ENCODE data around the gene CD247.
A peak's percentile ranks its signal among the peaks of the same experiment; 100 is the strongest.

CD247 gene

GRCh38 chr1:167463080-167463479 lies 55.2 kb downstream of the CD247 start:
- DNase-seq (ENCODE audit: insufficient read length, low spot score): no peak
- no peak for FAIRE-seq
- TF ChIP-seq POLR2A (IDR thresholded peaks at IDR 0.05; ENCODE audit: low read depth, low read length) (no peak), POU2F2 (IDR thresholded peaks at IDR 0.05; ENCODE audit: low read depth, low read length) (no peak), POLR2AphosphoS5 (IDR thresholded peaks at IDR 0.05; ENCODE audit: low read depth, low read length) (no peak), PAX5 (IDR thresholded peaks at IDR 0.05; ENCODE audit: insufficient read depth, low read length, severe bottlenecking) (no peak), TAF1 (IDR thresholded peaks at IDR 0.05; ENCODE audit: low read depth, low read length) (no peak), SPI1 (IDR thresholded peaks at IDR 0.05; ENCODE audit: low read depth, low read length) (no peak)

- no peak for FAIRE-seq
- DNase-seq (ENCODE audit: insufficient read length, low spot score): no peak
- TF ChIP-seq POU2F2 (IDR thresholded peaks at IDR 0.05; ENCODE audit: low read depth, low read length): no peak
- TF ChIP-seq POLR2AphosphoS5 (IDR thresholded peaks at IDR 0.05; ENCODE audit: low read depth, low read length): no peak
- TF ChIP-seq TAF1 (IDR thresholded peaks at IDR 0.05; ENCODE audit: low read depth, low read length): no peak
- TF ChIP-seq PAX5 (IDR thresholded peaks at IDR 0.05; ENCODE audit: insufficient read depth, low read length, severe bottlenecking): no peak
- no peak for TF ChIP-seq SPI1 (IDR thresholded peaks at IDR 0.05; ENCODE audit: low read depth, low read length)
Measured at GRCh38 chr1:167462341-167462740, 56.0 kb downstream of the CD247 start.

- no peak for DNase-seq (ENCODE audit: insufficient read length, low spot score)
- FAIRE-seq: no peak
- TF ChIP-seq SPI1 (IDR thresholded peaks at IDR 0.05; ENCODE audit: low read depth, low read length) (no peak), POU2F2 (IDR thresholded peaks at IDR 0.05; ENCODE audit: low read depth, low read length) (no peak), POLR2AphosphoS5 (IDR thresholded peaks at IDR 0.05; ENCODE audit: low read depth, low read length) (no peak), POLR2A (IDR thresholded peaks at IDR 0.05; ENCODE audit: low read depth, low read length) (no peak), TAF1 (IDR thresholded peaks at IDR 0.05; ENCODE audit: low read depth, low read length) (no peak), PAX5 (IDR thresholded peaks at IDR 0.05; ENCODE audit: insufficient read depth, low read length, severe bottlenecking) (no peak)
Measured at GRCh38 chr1:167460836-167461235, 57.5 kb downstream of the CD247 start.

GRCh38 chr1:167457936-167458584 lies 60.3 kb downstream of the CD247 start:
- no peak for DNase-seq (ENCODE audit: insufficient read length, low spot score)
- TF ChIP-seq POLR2AphosphoS5 (IDR thresholded peaks at IDR 0.05; ENCODE audit: low read depth, low read length) (no peak), SPI1 (IDR thresholded peaks at IDR 0.05; ENCODE audit: low read depth, low read length) (no peak), TAF1 (IDR thresholded peaks at IDR 0.05; ENCODE audit: low read depth, low read length) (no peak), POU2F2 (IDR thresholded peaks at IDR 0.05; ENCODE audit: low read depth, low read length) (no peak), PAX5 (IDR thresholded peaks at IDR 0.05; ENCODE audit: insufficient read depth, low read length, severe bottlenecking) (no peak), POLR2A (IDR thresholded peaks at IDR 0.05; ENCODE audit: low read depth, low read length) (no peak)
- no peak for FAIRE-seq

- TF ChIP-seq POLR2AphosphoS5 (IDR thresholded peaks at IDR 0.05; ENCODE audit: low read depth, low read length) (no peak), PAX5 (IDR thresholded peaks at IDR 0.05; ENCODE audit: insufficient read depth, low read length, severe bottlenecking) (no peak), POU2F2 (IDR thresholded peaks at IDR 0.05; ENCODE audit: low read depth, low read length) (no peak), SPI1 (IDR thresholded peaks at IDR 0.05; ENCODE audit: low read depth, low read length) (no peak), POLR2A (IDR thresholded peaks at IDR 0.05; ENCODE audit: low read depth, low read length) (no peak), TAF1 (IDR thresholded peaks at IDR 0.05; ENCODE audit: low read depth, low read length) (no peak)
- no peak for DNase-seq (ENCODE audit: insufficient read length, low spot score)
- FAIRE-seq: no peak
Measured at GRCh38 chr1:167456926-167457325, 61.4 kb downstream of the CD247 start.

- TF ChIP-seq POU2F2 (IDR thresholded peaks at IDR 0.05; ENCODE audit: low read depth, low read length): no peak
- TF ChIP-seq TAF1 (IDR thresholded peaks at IDR 0.05; ENCODE audit: low read depth, low read length): no peak
- TF ChIP-seq SPI1 (IDR thresholded peaks at IDR 0.05; ENCODE audit: low read depth, low read length): no peak
- TF ChIP-seq PAX5 (IDR thresholded peaks at IDR 0.05; ENCODE audit: insufficient read depth, low read length, severe bottlenecking): no peak
- no peak for TF ChIP-seq POLR2A (IDR thresholded peaks at IDR 0.05; ENCODE audit: low read depth, low read length)
- DNase-seq (ENCODE audit: insufficient read length, low spot score): no peak
- no peak for FAIRE-seq
Measured at GRCh38 chr1:167456524-167456923, 61.8 kb downstream of the CD247 start.

GRCh38 chr1:167455786-167456446 lies 62.4 kb downstream of the CD247 start:
- FAIRE-seq: no peak

GRCh38 chr1:167454894-167455785 lies 63.2 kb downstream of the CD247 start:
- FAIRE-seq (peak; percentile 78), DNase-seq (ENCODE audit: insufficient read length, low spot score) (peak; percentile 71)
- TF ChIP-seq TAF1 (IDR thresholded peaks at IDR 0.05; ENCODE audit: low read depth, low read length) (no peak), SPI1 (IDR thresholded peaks at IDR 0.05; ENCODE audit: low read depth, low read length) (no peak), POU2F2 (IDR thresholded peaks at IDR 0.05; ENCODE audit: low read depth, low read length) (no peak), PAX5 (IDR thresholded peaks at IDR 0.05; ENCODE audit: insufficient read depth, low read length, severe bottlenecking) (no peak), POLR2A (IDR thresholded peaks at IDR 0.05; ENCODE audit: low read depth, low read length) (no peak), POLR2AphosphoS5 (IDR thresholded peaks at IDR 0.05; ENCODE audit: low read depth, low read length) (no peak)

More at GRCh38 chr1:167455786-167456446, 62.4 kb downstream of the CD247 start:
- TF ChIP-seq POLR2A (IDR thresholded peaks at IDR 0.05; ENCODE audit: low read depth, low read length): no peak
- TF ChIP-seq SPI1 (IDR thresholded peaks at IDR 0.05; ENCODE audit: low read depth, low read length): no peak
- DNase-seq (ENCODE audit: insufficient read length, low spot score): peak; percentile 26

- DNase-seq (ENCODE audit: insufficient read length, low spot score) (no peak), FAIRE-seq (no peak)
- TF ChIP-seq TAF1 (IDR thresholded peaks at IDR 0.05; ENCODE audit: low read depth, low read length) (no peak), POU2F2 (IDR thresholded peaks at IDR 0.05; ENCODE audit: low read depth, low read length) (no peak), SPI1 (IDR thresholded peaks at IDR 0.05; ENCODE audit: low read depth, low read length) (no peak), POLR2AphosphoS5 (IDR thresholded peaks at IDR 0.05; ENCODE audit: low read depth, low read length) (no peak), PAX5 (IDR thresholded peaks at IDR 0.05; ENCODE audit: insufficient read depth, low read length, severe bottlenecking) (no peak)
Measured at GRCh38 chr1:167454304-167454893, 63.9 kb downstream of the CD247 start.

Measured in GM12891 (cell line).